GM12875 (cell line): Measurements from ENCODE around the gene DENND2A.

Experiments
- H3K4me3 ChIP-seq: one replicate; pipeline ENCODE4 v1.5.1; 2011; ENCODE audit warnings: low read depth, low read length, control low read depth
- TF ChIP-seq, protein P1 (sequence below): IDR thresholded peaks from 2 replicates; pipeline ENCODE4 v1.5.1; 2011; ENCODE audit warnings: low read depth, mild to moderate bottlenecking, control low read depth, inconsistent platforms, low read length, moderate library complexity, borderline replicate concordance; ENCODE audit not compliant: insufficient read depth

Gene DENND2A

GRCh38 chr7:140584195-140584851, 56.3 kb downstream of the DENND2A start:
- TF ChIP-seq, protein P1, sequence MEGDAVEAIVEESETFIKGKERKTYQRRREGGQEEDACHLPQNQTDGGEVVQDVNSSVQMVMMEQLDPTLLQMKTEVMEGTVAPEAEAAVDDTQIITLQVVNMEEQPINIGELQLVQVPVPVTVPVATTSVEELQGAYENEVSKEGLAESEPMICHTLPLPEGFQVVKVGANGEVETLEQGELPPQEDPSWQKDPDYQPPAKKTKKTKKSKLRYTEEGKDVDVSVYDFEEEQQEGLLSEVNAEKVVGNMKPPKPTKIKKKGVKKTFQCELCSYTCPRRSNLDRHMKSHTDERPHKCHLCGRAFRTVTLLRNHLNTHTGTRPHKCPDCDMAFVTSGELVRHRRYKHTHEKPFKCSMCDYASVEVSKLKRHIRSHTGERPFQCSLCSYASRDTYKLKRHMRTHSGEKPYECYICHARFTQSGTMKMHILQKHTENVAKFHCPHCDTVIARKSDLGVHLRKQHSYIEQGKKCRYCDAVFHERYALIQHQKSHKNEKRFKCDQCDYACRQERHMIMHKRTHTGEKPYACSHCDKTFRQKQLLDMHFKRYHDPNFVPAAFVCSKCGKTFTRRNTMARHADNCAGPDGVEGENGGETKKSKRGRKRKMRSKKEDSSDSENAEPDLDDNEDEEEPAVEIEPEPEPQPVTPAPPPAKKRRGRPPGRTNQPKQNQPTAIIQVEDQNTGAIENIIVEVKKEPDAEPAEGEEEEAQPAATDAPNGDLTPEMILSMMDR, result no peak
- H3K4me3 ChIP-seq, result no peak overlapping the region

DNA sequence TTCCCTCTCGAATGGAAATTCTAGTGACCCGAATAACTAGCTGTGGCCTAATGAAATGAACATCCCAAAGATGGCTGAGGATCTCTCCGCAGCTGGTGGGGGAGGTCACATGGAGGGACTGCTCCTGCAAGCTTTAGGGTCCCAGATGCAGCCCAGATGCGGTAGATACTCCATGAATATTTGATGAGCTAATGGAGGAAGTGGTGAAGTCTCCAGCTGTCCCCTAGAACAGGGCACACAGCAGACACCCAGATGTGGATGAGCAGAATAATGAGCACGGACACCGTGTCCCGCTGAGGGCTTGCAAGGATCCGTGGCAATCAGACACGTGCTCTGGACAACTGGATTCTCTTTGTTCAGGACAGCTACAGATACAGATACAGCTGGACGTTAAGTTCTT, 59.2 kb downstream of the DENND2A start:
- H3K4me3 ChIP-seq, result no peak overlapping the region
- TF ChIP-seq, protein P1, result no peak

DNA sequence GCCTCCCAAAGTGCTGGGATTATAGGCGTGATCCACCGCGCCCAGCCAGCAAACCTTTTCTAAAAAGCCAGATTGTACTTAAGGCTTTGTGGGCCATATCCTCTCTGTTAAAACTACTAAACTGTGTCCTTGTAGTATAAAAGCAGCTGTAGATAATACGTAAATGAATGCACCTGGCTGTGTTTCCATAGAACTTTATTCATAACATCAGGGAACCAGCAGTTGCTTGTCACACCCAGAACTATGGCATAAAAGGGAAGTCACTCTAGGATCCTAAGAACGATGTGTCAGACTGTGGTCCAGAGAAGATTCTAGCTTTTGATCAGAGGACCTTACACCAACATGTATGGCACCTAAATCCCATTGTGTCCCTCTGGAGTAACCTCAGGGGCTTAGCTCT, 63.0 kb downstream of the DENND2A start:
- TF ChIP-seq, protein P1, result no peak
- no peak overlapping the region for H3K4me3 ChIP-seq

DNA sequence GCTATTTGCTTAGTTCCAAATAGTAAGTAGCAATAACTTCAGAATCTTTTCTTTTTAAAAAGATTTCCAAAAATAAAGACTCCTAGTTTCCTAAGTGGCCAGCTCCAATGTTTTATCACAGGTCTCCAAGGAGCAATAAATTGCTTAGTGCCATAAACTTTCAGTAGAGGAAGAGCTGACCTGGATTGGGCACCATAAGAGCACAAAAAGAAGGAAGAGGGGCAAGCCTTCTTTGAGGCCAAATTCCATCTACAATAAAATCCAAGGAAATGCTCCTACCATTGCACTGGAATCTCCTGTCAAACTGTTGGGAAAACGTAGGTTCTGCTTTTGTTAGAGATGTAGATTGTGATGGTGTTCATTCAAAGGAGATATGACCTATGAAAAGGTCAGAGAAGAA, 64.0 kb downstream of the DENND2A start:
- TF ChIP-seq, protein P1, result no peak
- no peak overlapping the region for H3K4me3 ChIP-seq

DNA sequence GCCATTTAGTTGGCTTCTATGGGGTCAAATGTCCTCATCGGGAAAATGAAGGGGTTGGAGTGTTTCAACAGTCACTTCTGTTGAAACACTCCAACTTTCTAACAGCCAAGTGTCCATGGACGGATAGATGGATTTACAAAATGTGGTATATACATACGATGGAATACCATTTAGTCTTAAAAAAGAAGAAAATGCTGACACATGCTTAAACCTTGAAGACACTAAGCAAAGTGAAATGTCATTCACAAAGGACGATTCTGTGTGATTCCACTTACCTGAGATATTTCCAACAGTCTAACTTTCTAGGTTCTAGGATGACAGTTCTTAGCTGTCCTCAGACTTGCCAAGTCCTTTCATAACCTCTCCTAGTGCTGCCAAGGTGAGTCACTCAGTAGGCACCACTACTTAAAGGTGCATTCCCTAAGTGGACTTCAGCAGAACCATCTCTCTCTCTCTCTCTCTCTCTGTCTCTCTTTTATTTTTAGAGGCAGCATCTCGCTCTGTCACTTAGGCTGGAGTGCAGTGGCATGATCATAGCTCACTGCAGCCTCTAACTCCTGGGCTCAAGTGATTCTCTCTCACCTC, 69.0 kb downstream of the DENND2A start:
- H3K4me3 ChIP-seq, result no peak overlapping the region
- TF ChIP-seq, protein P1, result no peak

DNA sequence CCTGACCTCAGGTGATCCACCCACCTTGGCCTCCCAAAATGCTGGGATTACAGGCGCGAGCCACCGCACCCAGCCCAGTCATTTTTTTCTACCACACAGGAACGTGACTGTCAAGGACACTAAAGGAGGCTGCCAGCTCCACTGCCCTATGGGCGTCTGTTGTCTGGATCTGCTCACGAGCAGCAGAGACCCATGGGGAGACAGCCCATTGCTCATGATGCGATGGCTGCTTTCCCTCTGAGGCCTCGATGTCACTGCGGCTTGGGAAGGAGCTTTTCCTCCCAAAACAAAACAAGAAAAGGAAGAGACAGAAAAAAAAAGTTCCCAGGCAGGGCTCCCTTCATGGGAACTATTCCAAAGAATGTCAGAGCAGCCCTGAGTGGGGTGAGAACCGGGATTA, 70.5 kb downstream of the DENND2A start:
- TF ChIP-seq, protein P1, result no peak
- no peak overlapping the region for H3K4me3 ChIP-seq
